OCI-LY3 (cell line): ENCODE data around the gene CSTF3.

Source experiments
- CTCF ChIP-seq: fragments of 200-600, 300-600 bp; sonication (generic); IDR thresholded peaks from 2 replicates; pipeline ENCODE4 v1.5.1; 2014; ENCODE audit warnings: antibody characterized with exemption, low read length, low read depth
- EZH2phosphoT487 ChIP-seq: fragments of 200-600 bp; shearing (Covaris generic); IDR thresholded peaks from 2 replicates; pipeline ENCODE4 v1.6.1; 2018; ENCODE audit warnings: antibody characterized with exemption, mixed run types, low read depth

- TF ChIP-seq CTCF (no peak), EZH2phosphoT487 (no peak)
Measured at GRCh38 chr11:33086017-33086416, 75.3 kb downstream of the CSTF3 start.
